Panc1 (cell line): ENCODE measurements around the gene KAZALD1.

Source experiments
- CTCF ChIP-seq: fragments of 450-650 bp; IDR thresholded peaks from 2 replicates; pipeline ENCODE4 v1.5.1; 2017; ENCODE audit warnings: mild to moderate bottlenecking
- TCF7L2 ChIP-seq: IDR thresholded peaks from 2 replicates; pipeline ENCODE4 v1.6.1; 2011; ENCODE audit warnings: mild to moderate bottlenecking, low read depth, low read length, inconsistent platforms

- TF ChIP-seq CTCF = no peak
- no peak for TF ChIP-seq TCF7L2
These were observed 41.6 kb downstream of the KAZALD1 start for GRCh38 chr10:101103430-101103829.
